Stimulated activated CD4-positive, alpha-beta T cell treated with anti-CD3 and anti-CD28 coated beads, Interleukin-15, amount 100 ng/mL, for 24 hours (primary cell): ENCODE measurements around the gene RMND5B.

Source experiments
- DNase-seq: peaks from one replicate; pipeline ENCODE4 v3.0.0-alpha.2; 2020

Gene RMND5B

GRCh38 chr5:178136990-178137389, 6.2 kb downstream of the RMND5B start:
- no peak for DNase-seq

DNA sequence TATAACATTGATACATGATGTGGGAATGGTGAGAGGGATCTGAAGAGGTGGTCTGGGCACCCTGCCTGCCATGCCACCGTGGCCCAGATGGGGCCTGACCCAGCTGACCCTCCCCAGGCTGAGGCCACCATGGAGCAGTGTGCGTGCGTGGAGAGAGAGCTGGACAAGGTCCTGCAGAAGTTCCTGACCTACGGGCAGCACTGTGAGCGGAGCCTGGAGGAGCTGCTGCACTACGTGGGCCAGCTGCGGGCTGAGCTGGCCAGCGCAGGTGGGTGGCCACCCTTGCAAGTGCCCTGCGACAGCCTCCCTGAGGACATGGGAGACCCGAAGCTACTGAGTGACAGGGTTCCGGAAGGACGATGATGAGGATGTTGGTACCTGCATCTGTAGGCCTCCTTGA, 7.2 kb downstream of the RMND5B start:
- DNase-seq: no peak

- DNase-seq: no peak
Observed at GRCh38 chr5:178141550-178141949, 10.7 kb downstream of the RMND5B start.

DNA sequence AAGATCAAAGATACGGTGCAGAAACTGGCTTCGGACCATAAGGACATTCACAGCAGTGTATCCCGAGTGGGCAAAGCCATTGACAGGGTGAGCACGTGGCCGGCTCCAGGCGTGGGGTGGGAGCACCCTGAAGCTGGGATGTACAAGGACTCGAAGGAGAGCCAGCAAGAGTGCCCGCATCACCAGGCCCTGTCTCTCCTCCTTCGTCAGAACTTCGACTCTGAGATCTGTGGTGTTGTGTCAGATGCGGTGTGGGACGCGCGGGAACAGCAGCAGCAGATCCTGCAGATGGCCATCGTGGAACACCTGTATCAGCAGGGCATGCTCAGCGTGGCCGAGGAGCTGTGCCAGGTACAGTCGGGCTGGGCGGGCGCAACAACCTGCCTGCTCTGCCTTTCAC, 11.8 kb downstream of the RMND5B start:
- no peak for DNase-seq

DNA sequence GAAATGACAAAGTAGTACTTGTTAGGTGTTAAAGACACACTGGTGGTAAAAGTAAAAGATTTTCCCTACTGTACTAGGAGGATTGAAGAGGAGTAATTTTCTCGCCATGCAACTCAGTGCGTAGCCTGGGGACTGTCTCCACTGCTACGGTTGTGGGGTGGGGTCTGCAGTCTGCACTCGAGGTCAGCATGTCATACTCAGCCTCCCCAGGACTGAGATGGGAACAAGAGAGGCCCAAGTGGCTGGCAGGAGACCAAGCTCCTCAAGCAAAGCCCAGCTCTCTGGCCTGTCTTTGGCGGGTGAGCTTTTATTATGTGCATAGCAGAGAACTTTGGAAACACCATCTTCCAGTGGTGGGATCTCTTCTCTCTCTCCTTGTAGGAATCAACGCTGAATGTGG, 12.4 kb downstream of the RMND5B start:
- no peak for DNase-seq

DNA sequence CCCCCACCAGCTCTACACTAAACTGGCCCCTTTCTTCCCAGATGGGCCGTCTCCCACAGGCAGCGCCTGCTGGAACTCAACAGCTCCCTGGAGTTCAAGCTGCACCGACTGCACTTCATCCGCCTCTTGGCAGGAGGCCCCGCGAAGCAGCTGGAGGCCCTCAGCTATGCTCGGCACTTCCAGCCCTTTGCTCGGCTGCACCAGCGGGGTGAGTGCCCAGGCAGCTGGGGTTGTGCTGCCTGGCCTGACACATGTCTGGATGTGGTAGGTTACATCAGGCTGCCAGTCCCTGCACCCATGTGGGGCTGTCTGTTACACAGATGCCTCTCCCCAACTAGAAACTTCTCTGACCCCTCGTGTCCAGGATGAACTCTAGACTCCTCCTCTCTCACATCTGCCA, 13.1 kb downstream of the RMND5B start:
- no peak for DNase-seq

- peak; percentile 79 for DNase-seq
Observed at GRCh38 chr5:178145965-178146820, 15.4 kb downstream of the RMND5B start.

- no peak for DNase-seq
Observed at GRCh38 chr5:178147406-178147805, 16.6 kb downstream of the RMND5B start.

DNA sequence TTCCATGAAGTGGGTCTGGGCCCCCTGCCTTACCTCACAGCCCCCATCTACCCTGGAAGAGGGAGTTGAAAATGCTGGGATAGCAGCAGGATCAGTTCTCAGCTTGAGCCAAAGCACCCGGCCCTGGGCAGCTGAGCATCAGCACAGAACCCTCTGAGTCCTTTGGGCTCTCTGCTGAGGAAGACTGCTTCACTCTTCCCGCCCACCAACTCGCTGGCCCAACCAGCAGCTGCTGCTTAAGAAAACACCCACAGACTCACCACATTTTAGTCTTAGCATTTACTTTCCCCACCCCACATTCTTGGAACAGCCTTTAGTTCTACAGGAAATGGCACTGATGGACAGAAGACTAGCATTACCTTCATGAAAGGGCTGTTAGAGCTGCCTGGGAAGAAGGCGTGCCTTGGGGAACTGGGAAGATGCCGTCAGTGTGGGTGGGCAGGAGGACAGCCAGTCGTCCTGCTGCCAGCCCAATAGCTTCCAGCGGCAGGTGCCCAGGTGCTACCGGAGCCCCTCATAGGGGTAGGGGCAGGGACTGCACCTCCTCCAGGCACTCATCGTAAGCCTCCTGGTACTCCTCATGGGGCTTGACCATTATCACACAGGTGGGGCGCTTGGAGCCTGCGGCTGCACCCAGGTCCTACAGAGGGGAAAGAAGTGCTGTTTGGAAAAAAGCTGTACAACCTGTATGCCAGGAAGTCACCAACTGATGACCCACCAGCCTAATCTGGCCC, 18.6 kb downstream of the RMND5B start:
- peak; percentile 40 for DNase-seq

GRCh38 chr5:178150977-178151734, 20.3 kb downstream of the RMND5B start:
- DNase-seq: no peak

GRCh38 chr5:178152491-178153444, 22.0 kb downstream of the RMND5B start:
- no peak for DNase-seq

- peak; percentile 99 for DNase-seq
Observed at GRCh38 chr5:178153530-178154340, 22.9 kb downstream of the RMND5B start, which contains the start of gene NHP2. Gene NHP2 (minus strand): TSS chr5:178153885. CDS start chr5:178153817, 68 bp downstream.

GRCh38 chr5:178155065-178155464, 24.3 kb downstream of the RMND5B start:
- no peak for DNase-seq

DNA sequence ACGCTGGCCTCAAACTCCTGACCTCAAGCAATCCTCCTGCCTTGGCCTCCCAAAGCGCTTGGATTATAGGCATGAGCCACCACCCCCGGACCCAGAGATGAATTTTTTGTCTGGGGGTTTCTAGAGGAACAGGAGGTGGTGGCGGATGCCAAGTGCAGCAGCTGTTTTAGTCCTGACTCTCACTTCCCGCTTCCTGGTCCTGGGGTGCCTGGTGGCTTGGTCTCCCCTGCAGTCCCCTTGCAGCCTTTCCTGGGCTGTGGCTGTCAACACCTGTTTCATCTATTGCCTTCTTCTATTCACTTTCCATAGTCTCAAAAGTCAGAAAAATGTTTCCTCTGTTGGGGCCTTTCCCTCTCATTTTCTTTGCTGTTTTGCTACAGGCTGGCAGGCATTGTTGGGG, 29.4 kb downstream of the RMND5B start:
- DNase-seq: no peak

- no peak for DNase-seq
Observed at GRCh38 chr5:178162481-178162880, 31.7 kb downstream of the RMND5B start.

GRCh38 chr5:178163772-178164735, 33.2 kb downstream of the RMND5B start:
- peak; percentile 92 for DNase-seq

DNA sequence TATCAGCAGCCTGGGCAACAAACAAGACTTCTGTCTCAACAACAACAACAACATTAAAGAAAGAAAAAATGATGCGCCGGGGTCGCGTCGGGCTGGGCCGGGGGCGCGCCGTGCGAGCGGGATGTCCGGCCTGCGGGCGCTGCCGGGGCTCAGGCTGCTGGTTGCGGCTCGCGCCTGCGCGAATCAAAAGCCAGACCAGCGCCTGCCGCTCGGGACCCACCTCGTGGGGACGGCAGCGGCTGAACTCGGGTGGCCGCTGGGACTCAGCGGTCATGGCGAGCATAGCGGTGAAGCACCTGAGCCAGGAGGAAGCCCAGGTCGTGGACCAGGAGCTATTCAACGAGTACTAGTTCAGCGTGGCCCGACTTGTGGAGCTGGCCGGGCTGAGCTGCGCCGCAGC, 34.8 kb downstream of the RMND5B start:
- no peak for DNase-seq

- no peak for DNase-seq
Observed at GRCh38 chr5:178170455-178170854, 39.6 kb downstream of the RMND5B start.

GRCh38 chr5:178174456-178174855, 43.6 kb downstream of the RMND5B start:
- no peak for DNase-seq

GRCh38 chr5:178176791-178177190, 46.0 kb downstream of the RMND5B start:
- DNase-seq: no peak
